ENCODE measurements around the gene BANP.

BANP gene

DNA sequence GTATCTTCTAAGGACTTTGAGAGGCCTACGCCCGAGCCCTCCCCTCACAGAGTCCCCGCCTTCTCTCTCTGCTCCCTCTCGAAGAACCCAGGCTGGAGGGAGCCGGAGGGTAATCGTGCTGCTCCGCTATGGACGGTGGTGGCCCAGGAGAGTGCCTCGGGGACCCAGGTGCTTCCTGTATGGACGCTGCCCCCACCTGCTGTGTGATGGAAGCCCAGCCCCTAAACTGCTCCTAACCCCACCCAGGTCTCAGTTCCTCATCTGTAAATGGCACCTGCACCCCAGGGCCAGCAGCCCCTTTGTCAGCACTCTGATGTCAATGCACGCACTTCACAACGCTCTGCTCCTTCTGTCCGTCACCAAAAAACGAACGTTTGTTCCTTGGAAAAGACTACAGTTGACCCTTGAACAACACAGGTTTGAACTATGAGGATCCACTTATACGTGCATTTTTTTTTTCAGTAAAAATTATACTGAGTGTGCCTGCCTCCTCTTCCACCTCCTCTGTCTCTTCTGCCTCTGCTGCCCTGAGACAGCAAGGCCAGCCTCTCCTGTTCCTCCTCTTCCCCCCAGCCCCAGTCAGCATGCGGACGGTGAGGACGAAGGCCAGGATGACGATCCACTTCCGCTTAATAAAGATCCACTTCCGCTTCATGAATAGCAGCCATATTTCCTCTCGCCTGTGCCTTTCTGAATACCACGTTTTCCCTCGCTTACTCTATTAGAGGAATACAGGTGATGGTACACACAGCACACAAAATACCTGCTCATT is 118.3 kb downstream of the BANP start:
- Histone ChIP-seq H3K27ac (no peak overlapping the region), H3K36me3 (ENCODE audit: insufficient read depth) (no peaks in the 10 kb centered on the region), H3K4me3 (IDR thresholded peaks at IDR 0.05; ENCODE audit: insufficient read depth, low read depth, low read length) (no peak overlapping the region), H3K27me3 (ENCODE audit: insufficient read depth, low read depth) (no peaks in the 10 kb centered on the region), H3K79me2 (ENCODE audit: insufficient read depth, low read depth) (no peaks in the 10 kb centered on the region), H4K20me1 (ENCODE audit: insufficient read depth) (no peaks in the 10 kb centered on the region), H3K4me2 (no peak overlapping the region), H3K9ac (no peak overlapping the region), H2AFZ (ENCODE audit: low read depth) (no peak overlapping the region), H3K4me1 (ENCODE audit: low read depth, poor library complexity, severe bottlenecking) (no peaks in the 10 kb centered on the region)
- TF ChIP-seq, protein P1, sequence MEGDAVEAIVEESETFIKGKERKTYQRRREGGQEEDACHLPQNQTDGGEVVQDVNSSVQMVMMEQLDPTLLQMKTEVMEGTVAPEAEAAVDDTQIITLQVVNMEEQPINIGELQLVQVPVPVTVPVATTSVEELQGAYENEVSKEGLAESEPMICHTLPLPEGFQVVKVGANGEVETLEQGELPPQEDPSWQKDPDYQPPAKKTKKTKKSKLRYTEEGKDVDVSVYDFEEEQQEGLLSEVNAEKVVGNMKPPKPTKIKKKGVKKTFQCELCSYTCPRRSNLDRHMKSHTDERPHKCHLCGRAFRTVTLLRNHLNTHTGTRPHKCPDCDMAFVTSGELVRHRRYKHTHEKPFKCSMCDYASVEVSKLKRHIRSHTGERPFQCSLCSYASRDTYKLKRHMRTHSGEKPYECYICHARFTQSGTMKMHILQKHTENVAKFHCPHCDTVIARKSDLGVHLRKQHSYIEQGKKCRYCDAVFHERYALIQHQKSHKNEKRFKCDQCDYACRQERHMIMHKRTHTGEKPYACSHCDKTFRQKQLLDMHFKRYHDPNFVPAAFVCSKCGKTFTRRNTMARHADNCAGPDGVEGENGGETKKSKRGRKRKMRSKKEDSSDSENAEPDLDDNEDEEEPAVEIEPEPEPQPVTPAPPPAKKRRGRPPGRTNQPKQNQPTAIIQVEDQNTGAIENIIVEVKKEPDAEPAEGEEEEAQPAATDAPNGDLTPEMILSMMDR (conservative IDR thresholded peaks at IDR 0.05; ENCODE audit: low read depth, low read length): no peak

DNA sequence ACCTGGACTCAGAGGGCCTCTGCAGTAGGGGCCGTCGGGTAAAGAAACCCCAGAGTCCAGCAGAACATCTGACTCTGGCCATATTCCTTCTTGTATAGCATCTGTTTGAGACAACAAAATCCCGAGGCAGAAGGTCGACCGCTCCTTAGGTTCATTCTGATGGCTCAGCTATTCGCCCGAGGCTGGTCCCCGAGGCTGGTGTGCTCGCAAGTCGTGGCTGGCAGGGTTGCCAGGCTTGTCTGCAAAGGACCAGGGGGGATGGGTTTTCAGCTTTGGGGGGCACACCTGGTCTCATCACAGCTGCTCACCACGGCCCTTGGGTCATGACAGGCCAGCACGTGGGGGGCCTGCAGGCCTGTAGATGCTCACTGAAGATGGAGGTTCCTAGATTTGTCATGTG is 119.1 kb downstream of the BANP start:
- TF ChIP-seq, protein P1 (conservative IDR thresholded peaks at IDR 0.05; ENCODE audit: low read depth, low read length): no peak
- Histone ChIP-seq H2AFZ (ENCODE audit: low read depth) (no peak overlapping the region), H3K4me3 (IDR thresholded peaks at IDR 0.05; ENCODE audit: insufficient read depth, low read depth, low read length) (no peak overlapping the region), H3K36me3 (ENCODE audit: insufficient read depth) (no peaks in the 10 kb centered on the region), H3K79me2 (ENCODE audit: insufficient read depth, low read depth) (no peaks in the 10 kb centered on the region), H3K27me3 (ENCODE audit: insufficient read depth, low read depth) (no peaks in the 10 kb centered on the region), H4K20me1 (ENCODE audit: insufficient read depth) (no peaks in the 10 kb centered on the region), H3K4me2 (no peak overlapping the region), H3K4me1 (ENCODE audit: low read depth, poor library complexity, severe bottlenecking) (no peaks in the 10 kb centered on the region), H3K27ac (no peak overlapping the region), H3K9ac (no peak overlapping the region)

DNA sequence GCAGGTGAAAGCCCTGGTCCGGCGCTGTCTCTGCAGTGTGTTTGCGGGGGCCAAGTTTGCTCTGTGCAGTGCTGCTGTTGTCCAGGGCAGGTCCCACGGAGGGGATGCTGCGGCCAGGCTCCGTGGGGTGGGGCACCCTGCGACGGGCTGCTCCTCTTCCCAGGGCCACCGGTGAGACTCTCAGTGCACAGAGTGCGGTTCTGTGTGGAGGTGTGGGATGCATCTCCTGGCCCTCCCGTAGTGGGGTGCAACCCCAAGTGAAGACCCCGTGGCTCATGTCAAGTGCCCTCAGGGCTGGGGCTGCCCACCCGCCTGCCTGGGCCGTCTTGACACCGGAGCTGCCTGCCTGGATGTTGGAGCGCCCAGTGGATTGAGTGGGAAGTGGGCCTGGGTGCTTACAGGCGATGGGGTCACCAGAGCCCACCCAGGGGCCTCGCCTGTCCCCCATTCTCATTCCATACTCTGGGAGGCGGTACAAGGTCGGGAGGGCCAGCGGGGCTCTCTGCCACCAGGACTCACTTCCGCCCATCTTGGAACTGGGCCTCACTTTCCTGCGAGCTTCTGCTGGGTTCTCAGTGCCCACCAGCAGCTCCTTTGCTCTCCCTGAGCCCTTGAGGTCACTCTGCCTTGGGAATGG is 119.9 kb downstream of the BANP start:
- no peaks in the 10 kb centered on the region for H4K20me1 ChIP-seq (ENCODE audit: insufficient read depth)
- H3K36me3 ChIP-seq (ENCODE audit: insufficient read depth): no peaks in the 10 kb centered on the region
- H3K4me2 ChIP-seq: no peak overlapping the region
- H3K4me3 ChIP-seq (IDR thresholded peaks at IDR 0.05; ENCODE audit: insufficient read depth, low read depth, low read length): no peak overlapping the region
- no peak overlapping the region for H3K9ac ChIP-seq
- H3K27ac ChIP-seq: no peak overlapping the region
- no peaks in the 10 kb centered on the region for H3K4me1 ChIP-seq (ENCODE audit: low read depth, poor library complexity, severe bottlenecking)
- no peak overlapping the region for H2AFZ ChIP-seq (ENCODE audit: low read depth)
- TF ChIP-seq, protein P1 (conservative IDR thresholded peaks at IDR 0.05; ENCODE audit: low read depth, low read length): no peak
- no peaks in the 10 kb centered on the region for H3K27me3 ChIP-seq (ENCODE audit: insufficient read depth, low read depth)
- H3K79me2 ChIP-seq (ENCODE audit: insufficient read depth, low read depth): no peaks in the 10 kb centered on the region

DNA sequence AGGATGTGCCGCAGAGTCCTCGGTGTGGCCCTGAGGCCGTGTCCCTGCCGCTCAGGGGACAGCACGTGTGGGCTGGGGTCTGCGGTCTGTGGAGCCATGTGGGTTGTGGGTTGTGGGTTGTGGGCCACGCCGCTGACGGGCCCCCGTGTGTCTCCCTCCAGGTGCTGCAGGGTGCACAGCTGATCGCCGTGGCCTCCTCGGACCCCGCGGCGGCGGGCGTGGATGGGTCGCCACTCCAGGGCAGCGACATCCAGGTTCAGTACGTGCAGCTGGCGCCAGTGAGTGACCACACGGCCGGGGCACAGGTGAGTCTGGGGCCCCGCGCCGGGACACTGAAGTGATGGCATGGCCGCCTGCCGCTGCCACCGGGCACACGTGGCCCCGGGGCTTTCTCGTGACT is 120.7 kb downstream of the BANP start:
- Histone ChIP-seq H3K4me2 (no peak overlapping the region), H4K20me1 (ENCODE audit: insufficient read depth) (no peaks in the 10 kb centered on the region), H3K9ac (no peak overlapping the region), H3K79me2 (ENCODE audit: insufficient read depth, low read depth) (no peaks in the 10 kb centered on the region), H3K36me3 (ENCODE audit: insufficient read depth) (no peaks in the 10 kb centered on the region), H3K27ac (no peak overlapping the region), H3K4me3 (IDR thresholded peaks at IDR 0.05; ENCODE audit: insufficient read depth, low read depth, low read length) (no peak overlapping the region), H2AFZ (ENCODE audit: low read depth) (no peak overlapping the region), H3K27me3 (ENCODE audit: insufficient read depth, low read depth) (no peaks in the 10 kb centered on the region), H3K4me1 (ENCODE audit: low read depth, poor library complexity, severe bottlenecking) (no peaks in the 10 kb centered on the region)
- TF ChIP-seq, protein P1 (conservative IDR thresholded peaks at IDR 0.05; ENCODE audit: low read depth, low read length): no peak

All from KMS-11 (cell line).